ENCODE measurements around the gene PPIE.

Gene PPIE

DNA sequence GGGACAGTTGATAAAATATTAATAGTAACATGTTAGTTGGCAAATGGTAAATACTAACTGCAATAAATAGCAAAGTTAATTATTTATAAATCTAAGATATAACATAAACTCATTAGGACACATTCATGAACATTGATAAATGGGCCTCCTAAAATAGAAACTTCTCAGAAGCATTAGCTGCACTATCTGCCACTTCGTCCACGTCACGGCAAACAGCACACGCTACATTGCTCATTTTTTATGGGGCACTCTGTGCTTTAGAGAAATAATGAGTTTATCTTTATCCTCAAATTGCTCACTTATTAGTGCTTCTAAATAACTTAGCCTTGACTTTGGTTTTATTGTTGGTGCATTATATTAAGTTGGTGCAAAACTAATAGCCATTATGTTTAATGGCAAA is 31.2 kb upstream of the PPIE start:
- no peaks in the 10 kb centered on the region for H3K36me3 ChIP-seq (replicated peaks; ENCODE audit: insufficient read depth, low read length)
- H3K27me3 ChIP-seq (replicated peaks; ENCODE audit: insufficient read depth, low read length) = no peaks in the 10 kb centered on the region
- H3K9me3 ChIP-seq (replicated peaks; ENCODE audit: insufficient read depth, low read length) = no peaks in the 10 kb centered on the region
- H3K9me2 ChIP-seq (replicated peaks; ENCODE audit: insufficient read depth, low read length) = no peaks in the 10 kb centered on the region
- no peaks in the 10 kb centered on the region for H3F3A ChIP-seq (ENCODE audit: insufficient read depth, low read length)
- no peak overlapping the region for H2AFZ ChIP-seq (ENCODE audit: low read length)
- H3K27ac ChIP-seq (ENCODE audit: low read length) = no peak overlapping the region
- no peak overlapping the region for H3K9ac ChIP-seq (ENCODE audit: low read length)
- H3K4me2 ChIP-seq (ENCODE audit: low read depth, low read length) = no peak overlapping the region
- H3K79me2 ChIP-seq (ENCODE audit: low read length) = no peaks in the 10 kb centered on the region
- no peak for DNase-seq
- TF ChIP-seq EZH2phosphoT487 (IDR thresholded peaks at IDR 0.05; ENCODE audit: low read length) (no peak), CTCF (IDR thresholded peaks at IDR 0.05; ENCODE audit: low read length) (no peak), EZH2 (optimal IDR thresholded peaks at IDR 0.05; ENCODE audit: low read depth, low read length) (no peak)
- H3K4me1 ChIP-seq (ENCODE audit: low read length) = no peaks in the 10 kb centered on the region
- no peak overlapping the region for H3K4me3 ChIP-seq (ENCODE audit: low read length)
- H4K20me1 ChIP-seq (ENCODE audit: insufficient read depth, low read length) = no peaks in the 10 kb centered on the region

DNA sequence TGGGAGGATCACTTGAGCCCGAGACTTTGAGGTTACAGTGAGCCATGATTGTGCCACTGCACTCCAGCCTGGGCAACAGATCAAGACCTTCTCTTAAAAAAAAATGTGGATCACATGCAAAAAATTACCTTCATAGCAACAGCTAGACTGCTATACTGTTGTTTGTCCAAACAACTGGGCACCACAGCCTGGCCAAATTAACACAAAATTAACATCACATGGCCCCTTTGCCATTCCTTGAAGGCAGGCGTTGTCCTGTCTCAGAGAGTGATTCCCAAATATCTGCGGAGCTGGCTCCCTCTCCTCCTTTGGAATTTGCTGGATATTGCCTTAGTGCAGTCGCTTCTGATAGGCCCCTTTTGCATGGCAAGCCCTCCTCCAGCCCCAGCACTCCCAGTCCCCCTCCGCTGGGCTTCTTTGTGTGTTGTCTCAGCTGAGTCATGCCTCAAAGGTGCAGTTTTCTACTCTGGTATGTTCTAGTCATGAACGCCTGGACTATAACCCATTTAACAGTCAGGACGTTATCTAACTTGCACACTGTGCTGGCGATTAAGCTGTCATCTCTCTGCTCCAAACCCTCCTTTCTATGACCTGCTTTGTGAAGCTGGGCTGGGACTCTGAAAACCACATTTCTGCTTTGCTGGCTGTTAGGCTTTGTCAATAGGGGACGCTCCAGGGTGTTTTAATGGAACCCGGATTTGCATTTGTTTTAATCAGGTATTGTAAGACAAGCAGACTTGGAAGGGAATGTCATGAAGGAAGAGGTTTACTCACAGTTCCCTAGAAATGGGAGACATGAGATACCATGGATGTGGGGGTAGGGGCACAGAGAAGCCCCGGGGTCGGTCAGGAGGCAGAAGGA is 27.3 kb upstream of the PPIE start:
- Histone ChIP-seq H3K4me3 (ENCODE audit: low read length) (no peak overlapping the region), H3K36me3 (replicated peaks; ENCODE audit: insufficient read depth, low read length) (no peaks in the 10 kb centered on the region), H3K4me2 (ENCODE audit: low read depth, low read length) (no peak overlapping the region), H4K20me1 (ENCODE audit: insufficient read depth, low read length) (no peaks in the 10 kb centered on the region), H3K9me3 (replicated peaks; ENCODE audit: insufficient read depth, low read length) (no peaks in the 10 kb centered on the region), H2AFZ (ENCODE audit: low read length) (no peak overlapping the region), H3K9me2 (replicated peaks; ENCODE audit: insufficient read depth, low read length) (no peaks in the 10 kb centered on the region), H3K4me1 (ENCODE audit: low read length) (no peaks in the 10 kb centered on the region), H3K79me2 (ENCODE audit: low read length) (no peaks in the 10 kb centered on the region), H3K27ac (ENCODE audit: low read length) (no peak overlapping the region), H3F3A (ENCODE audit: insufficient read depth, low read length) (no peaks in the 10 kb centered on the region), H3K9ac (ENCODE audit: low read length) (no peak overlapping the region), H3K27me3 (replicated peaks; ENCODE audit: insufficient read depth, low read length) (no peaks in the 10 kb centered on the region)
- DNase-seq = no peak
- TF ChIP-seq EZH2 (optimal IDR thresholded peaks at IDR 0.05; ENCODE audit: low read depth, low read length) (no peak), CTCF (IDR thresholded peaks at IDR 0.05; ENCODE audit: low read length) (no peak), EZH2phosphoT487 (IDR thresholded peaks at IDR 0.05; ENCODE audit: low read length) (no peak)

GRCh38 chr1:39711966-39712340 is 26.7 kb upstream of the PPIE start:
- H3K27ac ChIP-seq (ENCODE audit: low read length) = no peak overlapping the region
- H3K36me3 ChIP-seq (replicated peaks; ENCODE audit: insufficient read depth, low read length) = no peaks in the 10 kb centered on the region
- no peak for TF ChIP-seq EZH2phosphoT487 (IDR thresholded peaks at IDR 0.05; ENCODE audit: low read length)
- TF ChIP-seq EZH2 (optimal IDR thresholded peaks at IDR 0.05; ENCODE audit: low read depth, low read length) = no peak
- TF ChIP-seq CTCF (IDR thresholded peaks at IDR 0.05; ENCODE audit: low read length) = no peak
- no peak overlapping the region for H2AFZ ChIP-seq (ENCODE audit: low read length)
- H3K9ac ChIP-seq (ENCODE audit: low read length) = no peak overlapping the region
- H3K79me2 ChIP-seq (ENCODE audit: low read length) = no peaks in the 10 kb centered on the region
- no peaks in the 10 kb centered on the region for H3K4me1 ChIP-seq (ENCODE audit: low read length)
- H3K9me3 ChIP-seq (replicated peaks; ENCODE audit: insufficient read depth, low read length) = no peaks in the 10 kb centered on the region
- no peak overlapping the region for H3K4me3 ChIP-seq (ENCODE audit: low read length)
- H3K9me2 ChIP-seq (replicated peaks; ENCODE audit: insufficient read depth, low read length) = no peaks in the 10 kb centered on the region
- H3F3A ChIP-seq (ENCODE audit: insufficient read depth, low read length) = no peaks in the 10 kb centered on the region
- H4K20me1 ChIP-seq (ENCODE audit: insufficient read depth, low read length) = no peaks in the 10 kb centered on the region
- no peaks in the 10 kb centered on the region for H3K27me3 ChIP-seq (replicated peaks; ENCODE audit: insufficient read depth, low read length)
- no peak overlapping the region for H3K4me2 ChIP-seq (ENCODE audit: low read depth, low read length)
- no peak for DNase-seq

Measured in MM.1S (cell line).